Stimulated activated memory B cell treated with anti-CD40 and anti-IgM and Interleukin-4, amounts not matched to agents 10 μg/mL and 1 μg/mL and 100 μg/mL, for 72 hours (primary cell): ENCODE measurements around the gene MAD1L1.

Experiments
- ATAC-seq: fragments of 150-1000 bp; cut with Tn5 transposase; 2 replicates; pipeline ENCODE4 v1.10.0; 2021
- H3K27ac Mint-ChIP-seq: one replicate; pipeline ENCODE4 v1.8.0; 2022; ENCODE audit warnings: mild to moderate bottlenecking, mixed read lengths
- H3K27me3 Mint-ChIP-seq: one replicate; pipeline ENCODE4 v1.8.0; 2022; ENCODE audit warnings: mixed read lengths
- H3K36me3 Mint-ChIP-seq: one replicate; pipeline ENCODE4 v1.8.0; 2022; ENCODE audit warnings: mixed read lengths
- H3K4me1 Mint-ChIP-seq: one replicate; pipeline ENCODE4 v1.8.0; 2022; ENCODE audit warnings: mixed read lengths
- H3K4me3 Mint-ChIP-seq: one replicate; pipeline ENCODE4 v1.8.0; 2022; ENCODE audit warnings: mild to moderate bottlenecking, moderate library complexity, mixed read lengths
- H3K9me3 Mint-ChIP-seq: one replicate; pipeline ENCODE4 v1.8.0; 2022; ENCODE audit warnings: mixed read lengths

Gene MAD1L1

GRCh38 chr7:1989049-1989860 is 243.5 kb downstream of the MAD1L1 start:
- H3K4me1 Mint-ChIP-seq: peaks cover 5% of the 10 kb centered on the region
- H3K9me3 Mint-ChIP-seq: no peaks in the 10 kb centered on the region
- no peak for ATAC-seq
- H3K27ac Mint-ChIP-seq: no peak overlapping the region
- H3K36me3 Mint-ChIP-seq: peaks cover 39% of the 10 kb centered on the region
- H3K27me3 Mint-ChIP-seq: no peaks in the 10 kb centered on the region
- no peak overlapping the region for H3K4me3 Mint-ChIP-seq

GRCh38 chr7:1988533-1988930 is 244.2 kb downstream of the MAD1L1 start:
- Mint-ChIP-seq H3K4me1 (no peaks in the 10 kb centered on the region), H3K4me3 (no peak overlapping the region), H3K36me3 (peaks cover 34% of the 10 kb centered on the region), H3K27me3 (no peaks in the 10 kb centered on the region), H3K27ac (no peak overlapping the region), H3K9me3 (no peaks in the 10 kb centered on the region)
- no peak for ATAC-seq

GRCh38 chr7:1987591-1988532 is 244.9 kb downstream of the MAD1L1 start:
- H3K36me3 Mint-ChIP-seq: peaks cover 34% of the 10 kb centered on the region
- H3K27ac Mint-ChIP-seq: no peak overlapping the region
- ATAC-seq: peak; percentile 16
- H3K4me3 Mint-ChIP-seq: no peak overlapping the region
- no peaks in the 10 kb centered on the region for H3K9me3 Mint-ChIP-seq
- no peaks in the 10 kb centered on the region for H3K4me1 Mint-ChIP-seq
- H3K27me3 Mint-ChIP-seq: no peaks in the 10 kb centered on the region

GRCh38 chr7:1987084-1987535 is 245.6 kb downstream of the MAD1L1 start:
- H3K27ac Mint-ChIP-seq: no peak overlapping the region
- H3K4me3 Mint-ChIP-seq: no peak overlapping the region
- H3K4me1 Mint-ChIP-seq: no peaks in the 10 kb centered on the region
- ATAC-seq: no peak
- no peaks in the 10 kb centered on the region for H3K27me3 Mint-ChIP-seq
- H3K9me3 Mint-ChIP-seq: no peaks in the 10 kb centered on the region
- peaks cover 34% of the 10 kb centered on the region for H3K36me3 Mint-ChIP-seq

- no peak overlapping the region for H3K27ac Mint-ChIP-seq
- H3K36me3 Mint-ChIP-seq: peaks cover 34% of the 10 kb centered on the region
- H3K4me1 Mint-ChIP-seq: no peaks in the 10 kb centered on the region
- H3K27me3 Mint-ChIP-seq: no peaks in the 10 kb centered on the region
- H3K4me3 Mint-ChIP-seq: no peak overlapping the region
- ATAC-seq: no peak
- H3K9me3 Mint-ChIP-seq: no peaks in the 10 kb centered on the region
Measured at GRCh38 chr7:1986366-1987083, 246.2 kb downstream of the MAD1L1 start.

- peaks cover 34% of the 10 kb centered on the region for H3K36me3 Mint-ChIP-seq
- no peak overlapping the region for H3K27ac Mint-ChIP-seq
- ATAC-seq: no peak
- H3K27me3 Mint-ChIP-seq: no peaks in the 10 kb centered on the region
- H3K4me3 Mint-ChIP-seq: no peak overlapping the region
- H3K9me3 Mint-ChIP-seq: no peaks in the 10 kb centered on the region
- H3K4me1 Mint-ChIP-seq: peaks cover 4% of the 10 kb centered on the region
Measured at GRCh38 chr7:1985936-1986335, 246.8 kb downstream of the MAD1L1 start.

- no peaks in the 10 kb centered on the region for H3K27me3 Mint-ChIP-seq
- peaks cover 13% of the 10 kb centered on the region for H3K4me1 Mint-ChIP-seq
- H3K4me3 Mint-ChIP-seq: no peak overlapping the region
- no peak for ATAC-seq
- no peak overlapping the region for H3K27ac Mint-ChIP-seq
- H3K9me3 Mint-ChIP-seq: no peaks in the 10 kb centered on the region
- H3K36me3 Mint-ChIP-seq: peaks cover 38% of the 10 kb centered on the region
Measured at GRCh38 chr7:1985042-1985441, 247.7 kb downstream of the MAD1L1 start.

- Mint-ChIP-seq H3K27ac (no peak overlapping the region), H3K27me3 (no peaks in the 10 kb centered on the region), H3K4me1 (peaks cover 20% of the 10 kb centered on the region), H3K4me3 (no peak overlapping the region), H3K36me3 (peaks cover 42% of the 10 kb centered on the region), H3K9me3 (no peaks in the 10 kb centered on the region)
- ATAC-seq: no peak
Measured at GRCh38 chr7:1981878-1982230, 250.9 kb downstream of the MAD1L1 start.

- ATAC-seq: no peak
Measured at GRCh38 chr7:1981201-1981877, 251.4 kb downstream of the MAD1L1 start.

GRCh38 chr7:1979591-1980560 is 252.9 kb downstream of the MAD1L1 start:
- peaks cover 20% of the 10 kb centered on the region for H3K4me1 Mint-ChIP-seq
- peaks cover 42% of the 10 kb centered on the region for H3K36me3 Mint-ChIP-seq
- peak overlapping the region; percentile 63 for H3K4me3 Mint-ChIP-seq

More at GRCh38 chr7:1981201-1981877, 251.4 kb downstream of the MAD1L1 start:
- H3K9me3 Mint-ChIP-seq: no peaks in the 10 kb centered on the region
- no peaks in the 10 kb centered on the region for H3K27me3 Mint-ChIP-seq
- peaks cover 42% of the 10 kb centered on the region for H3K36me3 Mint-ChIP-seq
- peak overlapping the region; percentile 63 for H3K4me3 Mint-ChIP-seq
- H3K27ac Mint-ChIP-seq: peak overlapping the region; percentile 68
- peaks cover 20% of the 10 kb centered on the region for H3K4me1 Mint-ChIP-seq

GRCh38 chr7:1978656-1979590 is 253.8 kb downstream of the MAD1L1 start:
- Mint-ChIP-seq H3K4me1 (peaks cover 20% of the 10 kb centered on the region), H3K27me3 (no peaks in the 10 kb centered on the region), H3K9me3 (no peaks in the 10 kb centered on the region), H3K36me3 (peaks cover 43% of the 10 kb centered on the region), H3K4me3 (no peak overlapping the region), H3K27ac (peak overlapping the region; percentile 68)
- no peak for ATAC-seq

More at GRCh38 chr7:1979591-1980560, 252.9 kb downstream of the MAD1L1 start:
- H3K27me3 Mint-ChIP-seq: no peaks in the 10 kb centered on the region
- H3K9me3 Mint-ChIP-seq: no peaks in the 10 kb centered on the region
- peak overlapping the region; percentile 68 for H3K27ac Mint-ChIP-seq
- peak; percentile 94 for ATAC-seq

GRCh38 chr7:1977876-1978441 is 254.8 kb downstream of the MAD1L1 start:
- H3K4me3 Mint-ChIP-seq: no peak overlapping the region
- no peaks in the 10 kb centered on the region for H3K9me3 Mint-ChIP-seq
- H3K27me3 Mint-ChIP-seq: no peaks in the 10 kb centered on the region
- H3K36me3 Mint-ChIP-seq: peaks cover 47% of the 10 kb centered on the region
- peak overlapping the region; percentile 38 for H3K27ac Mint-ChIP-seq
- peaks cover 20% of the 10 kb centered on the region for H3K4me1 Mint-ChIP-seq
- ATAC-seq: no peak
